ENCODE results near the gene FLT3.

FLT3 gene

GRCh38 chr13:28000567-28000966 lies 99.8 kb downstream of the FLT3 start:
- Histone ChIP-seq H3K27me3 (ENCODE audit: insufficient read depth, poor library complexity, severe bottlenecking) (no peaks in the 10 kb centered on the region), H3K27ac (replicated peaks) (no peak overlapping the region), H3K4me3 (replicated peaks; ENCODE audit: insufficient read depth, low read length) (no peak overlapping the region)
- DNase-seq (ENCODE audit: low read depth in 1 of 2, low spot score in 1 of 2): no peak
- TF ChIP-seq CTCF (IDR thresholded peaks at IDR 0.05; ENCODE audit: insufficient read depth, low read length) (no peak), GABPA (IDR thresholded peaks at IDR 0.05; ENCODE audit: low read depth) (no peak), REST (IDR thresholded peaks at IDR 0.05; ENCODE audit: insufficient replicate concordance, low read depth) (no peak), SPI1 (IDR thresholded peaks at IDR 0.05; ENCODE audit: borderline replicate concordance, low read depth) (no peak), POLR2AphosphoS5 (IDR thresholded peaks at IDR 0.05; ENCODE audit: low read depth) (no peak)

- H3K27me3 ChIP-seq (ENCODE audit: insufficient read depth, poor library complexity, severe bottlenecking): no peaks in the 10 kb centered on the region
- DNase-seq (ENCODE audit: low read depth in 1 of 2, low spot score in 1 of 2): peak in 1 of 2 experiments; percentile 81
- no peak for TF ChIP-seq SPI1 (IDR thresholded peaks at IDR 0.05; ENCODE audit: borderline replicate concordance, low read depth)
- TF ChIP-seq CTCF (IDR thresholded peaks at IDR 0.05; ENCODE audit: insufficient read depth, low read length): peak; percentile 75
- no peak overlapping the region for H3K27ac ChIP-seq (replicated peaks)
- H3K4me3 ChIP-seq (replicated peaks; ENCODE audit: insufficient read depth, low read length): no peak overlapping the region
Observed at GRCh38 chr13:27997904-27998522, 102.4 kb downstream of the FLT3 start.

GRCh38 chr13:27991881-27992280 lies 108.5 kb downstream of the FLT3 start:
- H3K27me3 ChIP-seq (ENCODE audit: insufficient read depth, poor library complexity, severe bottlenecking): no peaks in the 10 kb centered on the region

More at GRCh38 chr13:27991881-27992280, 108.5 kb downstream of the FLT3 start:
- TF ChIP-seq CTCF (IDR thresholded peaks at IDR 0.05; ENCODE audit: insufficient read depth, low read length): no peak
- TF ChIP-seq REST (IDR thresholded peaks at IDR 0.05; ENCODE audit: insufficient replicate concordance, low read depth): no peak
- TF ChIP-seq SPI1 (IDR thresholded peaks at IDR 0.05; ENCODE audit: borderline replicate concordance, low read depth): no peak
- no peak for TF ChIP-seq POLR2AphosphoS5 (IDR thresholded peaks at IDR 0.05; ENCODE audit: low read depth)
- TF ChIP-seq GABPA (IDR thresholded peaks at IDR 0.05; ENCODE audit: low read depth): no peak
- no peak overlapping the region for H3K4me3 ChIP-seq (replicated peaks; ENCODE audit: insufficient read depth, low read length)
- DNase-seq (ENCODE audit: low read depth in 1 of 2, low spot score in 1 of 2): no peak
- H3K27ac ChIP-seq (replicated peaks): no peak overlapping the region

Data from HL-60 (cell line).